Activated naive CD4-positive, alpha-beta T cell (primary cell): ENCODE results near the gene PDE10A.

Source experiments
- DNase-seq, 4 experiments: peaks; one replicate each; lab custom pipeline; 2025; lab: John Stamatoyannopoulos, UW

The PDE10A gene

DNA sequence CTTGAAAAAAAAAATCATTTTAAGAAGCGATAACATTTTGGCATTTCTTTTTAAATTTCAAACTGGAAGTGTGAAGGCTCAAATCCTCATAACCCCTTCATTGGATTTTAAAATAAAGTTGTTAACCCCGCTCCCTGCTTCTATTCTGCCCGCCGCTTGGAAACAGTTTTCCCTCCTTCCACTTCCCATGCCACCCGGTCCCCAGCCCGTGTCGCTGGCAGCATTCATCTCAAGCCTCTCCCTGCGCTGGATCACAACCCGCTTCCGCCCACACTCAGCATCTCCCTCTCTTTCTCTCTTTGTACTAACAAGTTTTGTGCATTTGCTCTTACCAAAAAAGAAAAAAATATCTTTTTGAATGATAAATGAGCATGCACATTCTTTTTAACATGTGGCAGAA lies 15.4 kb upstream of the PDE10A start:
- DNase-seq = no peak

GRCh38 chr6:165677091-165677490 lies 14.1 kb upstream of the PDE10A start:
- DNase-seq = no peak

DNA sequence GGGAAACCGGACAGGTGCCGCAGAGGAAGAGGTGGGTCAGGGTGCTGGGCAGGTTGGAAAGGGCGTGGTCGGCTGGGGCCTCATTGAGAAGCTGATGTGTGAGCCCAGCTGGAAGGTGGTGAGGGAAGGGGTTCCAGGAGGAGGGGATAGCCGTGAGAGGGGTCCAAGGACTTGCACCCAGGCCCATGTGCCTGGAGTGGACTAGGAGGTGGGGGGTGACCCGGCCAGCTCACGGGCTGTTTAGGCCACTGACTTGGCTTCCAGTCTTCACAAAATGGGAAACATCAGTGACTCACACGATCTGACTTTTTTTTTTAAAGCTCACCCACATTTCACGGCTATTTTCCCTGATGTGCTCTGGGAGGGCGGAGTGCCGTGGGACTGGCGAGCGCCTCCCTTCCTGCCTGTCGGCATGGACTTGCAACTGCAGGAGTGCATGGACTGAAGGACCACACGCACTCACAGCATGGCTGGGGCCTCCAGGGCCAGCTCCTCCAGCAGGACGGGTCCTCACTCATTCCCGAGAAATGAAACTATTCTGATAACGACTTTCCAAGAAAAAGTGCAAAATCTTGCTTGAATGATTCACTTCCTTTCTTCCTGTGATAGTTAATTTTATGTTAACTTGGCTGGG lies 13.5 kb upstream of the PDE10A start:
- no peak for DNase-seq

DNA sequence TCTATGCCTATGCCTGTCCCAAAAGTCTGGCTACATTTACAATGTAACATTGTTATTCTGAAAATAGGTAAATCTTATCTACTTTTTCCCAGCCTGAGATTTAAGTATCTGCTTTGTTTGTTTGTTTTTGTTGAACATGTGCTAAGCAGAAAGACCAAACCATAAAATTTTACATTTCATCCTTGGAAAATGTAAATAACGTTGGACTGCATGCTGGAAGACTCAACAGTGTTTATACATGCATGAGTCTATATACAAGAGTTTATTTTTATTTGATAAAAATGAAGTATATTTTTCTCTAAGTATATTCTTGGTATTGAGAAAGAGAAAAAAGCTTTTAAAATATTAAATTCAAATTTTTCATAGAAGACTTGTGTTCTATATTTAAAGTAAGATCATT lies 12.1 kb upstream of the PDE10A start:
- no peak for DNase-seq

DNA sequence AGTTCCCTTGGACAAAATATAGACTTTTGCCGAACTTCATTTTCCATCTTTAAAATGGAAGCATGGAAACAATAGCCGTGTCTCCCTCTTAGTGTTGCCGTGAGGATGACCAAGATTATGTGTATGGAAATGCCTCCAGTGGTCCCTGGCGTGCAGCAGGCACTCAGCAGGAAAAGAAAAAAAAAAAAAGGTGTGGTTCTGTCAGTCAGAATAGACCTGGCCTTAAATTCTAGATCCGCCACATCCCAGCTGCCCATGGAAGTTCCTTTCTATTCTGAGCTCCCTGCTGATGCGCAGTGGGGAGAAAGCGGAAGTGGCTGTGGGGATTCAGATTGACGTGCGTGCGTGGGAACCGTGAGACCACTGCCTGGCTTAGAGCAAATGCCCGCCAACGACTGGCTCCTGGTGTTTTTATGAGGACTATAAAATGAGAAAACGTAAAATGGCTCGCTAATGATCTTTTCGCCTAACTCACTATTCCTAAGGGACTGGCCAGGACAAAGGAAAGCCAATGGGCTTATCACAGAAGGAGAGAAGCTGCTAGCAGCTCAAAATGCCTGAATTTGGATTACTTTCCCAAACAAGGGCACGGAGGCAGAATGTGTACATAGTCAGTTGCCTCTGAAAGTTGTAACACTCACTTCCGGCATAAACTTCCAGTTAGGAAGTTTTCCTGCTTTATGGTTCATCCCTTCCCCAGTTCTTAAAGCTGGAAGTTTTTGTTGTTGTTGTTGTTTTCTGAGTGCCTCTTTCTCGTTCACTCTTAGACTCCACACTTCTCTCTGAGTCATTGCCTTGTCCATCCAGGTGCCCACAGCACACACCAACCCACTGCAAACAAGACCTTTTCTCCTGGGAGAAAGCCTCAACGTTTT lies 11.4 kb upstream of the PDE10A start:
- no peak for DNase-seq

DNA sequence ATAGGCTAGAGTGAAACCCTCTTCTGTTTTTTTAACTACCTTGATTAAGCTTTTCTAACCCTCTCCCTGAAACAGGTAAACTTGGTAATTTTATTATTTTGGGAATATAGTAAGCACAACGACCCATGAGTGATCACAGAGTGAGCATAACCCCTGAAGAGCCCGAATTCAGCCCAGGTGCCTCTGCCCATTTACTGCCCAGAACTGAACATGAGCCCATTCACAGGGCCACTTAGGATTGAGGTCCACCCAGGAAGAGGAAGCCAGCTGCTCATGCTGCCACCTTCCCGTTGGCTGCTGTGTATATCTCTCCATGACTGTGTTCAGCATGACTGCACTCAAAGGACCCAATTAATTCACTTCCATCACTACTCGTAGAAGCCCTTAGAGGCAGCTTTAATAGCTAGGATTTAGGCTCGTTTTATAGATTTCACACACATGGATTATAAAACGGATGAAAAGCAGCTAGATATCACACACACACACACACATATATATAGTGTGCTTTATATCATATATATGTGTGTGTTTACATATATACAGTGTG lies 8.3 kb upstream of the PDE10A start:
- DNase-seq = no peak

DNA sequence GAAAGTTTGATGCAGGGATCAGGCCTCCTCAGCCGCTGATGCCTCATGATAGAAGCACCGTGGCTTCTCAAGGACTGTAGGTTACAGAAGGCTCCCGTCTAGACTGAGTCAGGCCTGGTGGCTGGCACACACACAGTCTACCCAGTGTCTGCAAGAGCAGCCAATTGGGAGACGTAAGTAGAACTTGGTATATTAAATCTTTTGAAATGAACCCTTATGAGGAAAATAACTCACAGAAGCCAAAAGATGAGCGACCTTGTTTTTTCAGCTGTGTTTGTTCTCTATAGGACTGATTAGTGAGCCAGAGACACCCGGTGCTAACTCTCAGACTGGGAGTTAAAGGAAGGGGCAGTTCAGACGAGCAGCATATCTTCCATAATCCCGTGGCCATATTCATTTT lies 5.9 kb upstream of the PDE10A start:
- no peak for DNase-seq

- DNase-seq = no peak
These were observed 2.3 kb upstream of the PDE10A start for GRCh38 chr6:165665384-165665672.

GRCh38 chr6:165664559-165665383 lies 1.7 kb upstream of the PDE10A start:
- DNase-seq = no peak

GRCh38 chr6:165663736-165664558 lies 906 bp upstream of the PDE10A start:
- DNase-seq = no peak

GRCh38 chr6:165663377-165663735 lies 315 bp upstream of the PDE10A start:
- no peak for DNase-seq

GRCh38 chr6:165662041-165662748 lies 846 bp downstream of the PDE10A start:
- DNase-seq = no peak

DNA sequence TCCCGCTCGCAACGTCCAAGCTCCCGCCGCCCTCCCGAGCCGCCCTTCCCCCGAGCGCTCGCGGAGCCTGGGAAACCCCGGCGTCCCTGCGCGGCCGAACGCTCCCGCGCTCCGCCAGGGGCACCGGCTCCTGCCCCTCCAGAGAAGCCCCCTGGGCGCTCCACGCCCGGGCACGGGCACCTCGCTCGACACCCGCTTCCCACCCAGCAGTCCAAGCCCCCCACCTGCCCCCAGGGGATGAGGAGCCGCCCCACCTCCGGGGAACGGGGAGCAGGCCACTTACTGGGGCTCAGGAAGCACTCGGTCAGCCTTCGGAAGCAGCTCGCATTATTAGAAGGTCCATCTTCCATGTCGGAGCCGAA lies 1.4 kb downstream of the PDE10A start:
- DNase-seq = no peak

- no peak for DNase-seq
These were observed 2.0 kb downstream of the PDE10A start for GRCh38 chr6:165660857-165661663.

- DNase-seq = no peak
These were observed 2.8 kb downstream of the PDE10A start for GRCh38 chr6:165659945-165660856.

GRCh38 chr6:165658395-165659058 lies 4.5 kb downstream of the PDE10A start:
- DNase-seq = no peak

DNA sequence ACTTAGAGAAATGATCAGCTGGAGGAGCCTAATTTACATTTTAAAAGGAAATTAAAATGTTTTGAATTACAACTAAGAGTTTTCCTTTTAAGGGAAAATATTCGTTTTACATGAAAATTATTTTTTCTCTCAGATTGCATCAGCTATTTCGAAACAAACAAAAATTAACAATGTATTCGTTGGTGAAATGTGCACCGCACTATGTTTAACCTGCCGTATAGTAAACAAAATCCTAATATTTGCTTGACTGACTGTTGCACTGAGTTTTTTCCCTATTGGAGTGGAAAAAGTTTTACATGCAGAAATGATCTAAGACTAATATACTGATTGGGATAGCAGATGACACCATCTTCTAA lies 5.7 kb downstream of the PDE10A start:
- no peak for DNase-seq

GRCh38 chr6:165656581-165657324 lies 6.3 kb downstream of the PDE10A start:
- DNase-seq = no peak
